Middle frontal gyrus (tissue), 1 donor: ENCODE measurements around the gene ATF5.

ENCODE experiments used
- DNase-seq: peaks from one replicate; pipeline ENCODE4 v3.0.0-alpha.2; 2015; ENCODE audit warnings: low spot score; ENCODE audit errors: extremely low spot score

Gene ATF5

DNA sequence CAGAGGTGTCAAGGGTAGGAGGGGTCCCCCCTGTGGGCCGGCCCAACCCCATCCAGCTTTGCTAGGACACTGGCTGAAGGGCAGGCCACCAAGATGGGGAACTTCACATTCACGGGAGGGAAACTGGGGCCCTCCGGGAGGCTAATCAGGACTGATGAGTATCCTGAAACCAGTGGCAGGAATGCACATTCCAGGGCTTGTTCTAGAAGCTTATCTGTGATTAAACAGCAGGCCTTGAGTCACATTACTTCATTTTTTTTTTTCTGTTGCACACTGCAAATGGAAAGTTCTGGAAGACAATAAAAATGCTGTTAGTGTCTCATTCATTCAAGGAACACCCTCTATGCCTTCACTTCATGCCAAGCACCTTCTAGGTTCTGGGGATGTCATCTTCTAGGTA lies 47.5 kb downstream of the ATF5 start:
- no peak for DNase-seq

DNA sequence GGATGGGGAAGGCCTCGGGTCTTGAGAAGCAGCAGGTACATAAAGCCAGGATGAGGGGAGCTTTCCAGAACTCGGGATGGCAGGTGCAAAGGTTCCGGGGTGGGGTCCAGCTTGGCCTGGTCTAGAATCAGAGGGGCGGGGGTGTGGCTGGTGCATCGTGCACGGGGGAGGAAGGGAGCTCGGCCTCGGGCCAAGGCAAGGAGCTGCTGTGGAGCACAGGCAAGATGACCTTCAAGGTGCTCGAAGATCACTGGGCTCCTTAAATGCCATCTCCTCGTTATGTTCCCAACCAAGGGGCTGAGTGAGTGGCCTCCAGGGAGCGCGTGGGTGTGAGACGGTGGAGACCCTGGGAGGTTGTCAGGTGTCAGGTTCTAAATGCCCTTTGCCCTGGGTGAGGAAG lies 48.1 kb downstream of the ATF5 start:
- DNase-seq: no peak

DNA sequence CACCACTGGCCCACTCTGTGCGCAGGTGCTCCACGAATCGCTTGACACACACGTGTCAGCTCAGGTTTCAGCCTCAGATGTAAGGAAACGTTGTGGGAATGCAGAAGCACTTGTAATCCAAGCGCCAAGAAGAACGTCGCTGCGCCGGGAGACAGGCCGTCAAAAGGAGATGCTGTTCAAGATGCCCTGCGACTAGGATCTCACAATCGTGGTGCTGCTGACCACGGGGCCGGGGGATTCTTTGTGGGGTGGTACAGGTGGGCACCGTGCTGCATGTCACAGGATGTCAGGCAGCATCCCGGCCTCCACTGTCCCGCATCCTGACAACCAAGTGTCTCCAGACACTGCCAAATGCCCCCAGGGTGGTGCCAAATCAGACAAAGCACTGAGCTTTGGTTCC lies 48.9 kb downstream of the ATF5 start:
- DNase-seq: no peak

DNA sequence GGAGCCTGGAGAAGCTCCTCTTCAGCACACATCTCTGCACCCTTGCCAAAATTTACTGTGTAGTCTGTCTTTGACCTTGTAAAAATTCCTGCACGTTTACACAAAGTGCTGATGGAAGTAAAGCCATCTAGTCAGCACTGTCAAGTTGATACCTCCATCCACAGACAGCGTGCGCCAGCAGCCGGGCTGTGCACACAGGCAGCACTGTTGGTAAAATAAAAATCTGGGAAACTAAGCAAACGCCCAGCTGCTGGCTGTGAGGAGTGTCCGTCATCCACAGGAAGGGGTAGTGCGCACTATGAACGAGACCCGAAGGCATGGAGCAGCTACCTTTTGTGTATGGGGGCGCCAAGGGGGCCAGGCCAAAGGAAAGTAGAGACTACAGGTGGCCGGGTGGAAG lies 49.3 kb downstream of the ATF5 start:
- no peak for DNase-seq

DNA sequence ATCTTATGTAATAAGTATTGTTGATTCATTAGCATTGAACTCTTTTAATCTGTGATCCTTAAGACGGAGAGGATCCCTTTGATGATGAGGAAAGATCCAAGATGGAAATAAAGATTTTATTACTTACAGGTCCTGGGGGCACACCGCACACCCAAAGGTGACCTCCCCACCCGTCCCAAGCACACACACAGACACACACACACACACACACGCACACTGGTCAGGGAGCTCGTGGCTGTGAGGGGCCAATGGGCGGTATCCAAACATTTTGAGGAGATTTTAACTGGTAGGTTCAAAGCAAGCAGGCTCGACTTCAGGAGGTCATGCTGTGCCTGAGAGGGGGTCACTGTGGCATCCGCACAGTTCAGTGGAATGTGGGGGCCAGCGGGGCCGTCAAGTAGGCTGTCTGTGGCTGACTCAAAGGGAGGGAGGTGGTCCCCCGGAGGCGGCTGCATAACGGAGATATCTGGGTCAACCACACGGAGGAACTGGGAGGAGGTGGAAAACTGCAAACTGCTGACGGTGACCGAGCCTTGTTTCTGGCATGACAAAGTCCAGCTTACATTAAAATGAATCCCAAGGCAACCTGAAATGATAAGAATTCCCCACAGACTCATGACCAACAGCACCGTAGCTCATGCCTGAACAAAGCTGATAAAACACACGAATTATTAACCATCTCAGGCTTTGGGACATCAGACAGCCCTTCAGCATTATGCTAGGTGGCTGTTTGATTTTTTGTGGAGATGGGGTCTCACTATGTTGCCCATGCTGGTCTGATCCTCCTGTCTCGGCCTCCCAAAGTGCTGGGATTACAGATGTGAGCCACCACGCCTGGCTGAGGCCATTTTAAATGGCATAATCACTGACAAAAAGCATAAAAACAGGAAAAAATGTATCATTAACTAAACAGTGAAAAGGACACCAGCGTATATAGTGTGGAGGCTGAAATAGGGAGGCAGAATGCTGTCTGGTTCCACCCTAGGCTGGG lies 52.9 kb downstream of the ATF5 start:
- no peak for DNase-seq
